GM12875 (cell line): ENCODE measurements around the gene UPK3A.

Source experiments
- H3K4me3 ChIP-seq: one replicate; pipeline ENCODE4 v1.5.1; 2011; ENCODE audit warnings: low read depth, low read length, control low read depth
- CTCF ChIP-seq: IDR thresholded peaks from 2 replicates; pipeline ENCODE4 v1.5.1; 2011; ENCODE audit warnings: low read depth, mild to moderate bottlenecking, control low read depth, inconsistent platforms, low read length, moderate library complexity, borderline replicate concordance; ENCODE audit not compliant: insufficient read depth

Gene UPK3A

GRCh38 chr22:45261407-45262088 is 23.2 kb upstream of the UPK3A start:
- no peak for TF ChIP-seq CTCF
- no peak overlapping the region for H3K4me3 ChIP-seq

DNA sequence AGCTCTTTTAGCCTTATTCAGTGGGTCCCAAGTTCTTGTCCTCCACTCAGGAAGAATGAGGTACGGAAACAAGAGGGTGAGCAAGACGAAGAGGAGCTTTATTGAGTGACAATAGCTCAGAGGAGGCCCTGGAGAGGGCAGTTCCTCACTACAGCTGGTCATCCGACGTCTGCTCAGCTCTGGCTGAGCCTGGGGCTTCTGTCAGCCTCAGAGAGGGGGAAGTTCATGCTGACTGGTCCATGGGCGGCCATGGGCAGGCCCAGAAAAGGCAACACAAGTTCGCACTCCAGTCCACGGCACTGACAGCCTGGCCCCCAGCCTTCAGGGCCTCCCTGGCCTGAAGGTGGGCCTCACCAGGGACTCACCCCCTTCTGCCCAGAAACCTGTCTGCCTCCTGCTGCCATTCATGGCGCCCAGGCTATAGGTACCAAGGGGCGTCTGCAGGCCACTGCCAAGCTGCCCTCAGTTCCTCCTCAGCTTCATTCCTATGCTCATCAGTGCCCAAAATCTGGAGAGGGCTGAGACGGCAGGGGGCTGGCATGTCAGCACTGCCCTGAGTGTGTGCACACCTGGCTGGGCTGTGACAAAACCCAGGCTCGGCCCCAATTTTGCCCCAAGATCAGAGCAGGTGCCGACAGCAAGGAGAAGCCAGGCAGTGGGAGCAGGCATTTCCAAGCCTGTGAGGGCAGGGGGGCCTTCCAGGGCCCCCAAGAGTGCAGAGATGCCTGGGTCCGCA is 22.4 kb upstream of the UPK3A start:
- H3K4me3 ChIP-seq: peak overlapping the region; percentile 28
- TF ChIP-seq CTCF: no peak

GRCh38 chr22:45262931-45263462 is 21.8 kb upstream of the UPK3A start:
- TF ChIP-seq CTCF: no peak
- peak overlapping the region; percentile 28 for H3K4me3 ChIP-seq

GRCh38 chr22:45263463-45264269 is 21.1 kb upstream of the UPK3A start:
- peak overlapping the region; percentile 2 for H3K4me3 ChIP-seq
- peak; percentile 70 for TF ChIP-seq CTCF

- TF ChIP-seq CTCF: no peak
- no peak overlapping the region for H3K4me3 ChIP-seq
Observed at GRCh38 chr22:45265535-45265934, 19.2 kb upstream of the UPK3A start.

DNA sequence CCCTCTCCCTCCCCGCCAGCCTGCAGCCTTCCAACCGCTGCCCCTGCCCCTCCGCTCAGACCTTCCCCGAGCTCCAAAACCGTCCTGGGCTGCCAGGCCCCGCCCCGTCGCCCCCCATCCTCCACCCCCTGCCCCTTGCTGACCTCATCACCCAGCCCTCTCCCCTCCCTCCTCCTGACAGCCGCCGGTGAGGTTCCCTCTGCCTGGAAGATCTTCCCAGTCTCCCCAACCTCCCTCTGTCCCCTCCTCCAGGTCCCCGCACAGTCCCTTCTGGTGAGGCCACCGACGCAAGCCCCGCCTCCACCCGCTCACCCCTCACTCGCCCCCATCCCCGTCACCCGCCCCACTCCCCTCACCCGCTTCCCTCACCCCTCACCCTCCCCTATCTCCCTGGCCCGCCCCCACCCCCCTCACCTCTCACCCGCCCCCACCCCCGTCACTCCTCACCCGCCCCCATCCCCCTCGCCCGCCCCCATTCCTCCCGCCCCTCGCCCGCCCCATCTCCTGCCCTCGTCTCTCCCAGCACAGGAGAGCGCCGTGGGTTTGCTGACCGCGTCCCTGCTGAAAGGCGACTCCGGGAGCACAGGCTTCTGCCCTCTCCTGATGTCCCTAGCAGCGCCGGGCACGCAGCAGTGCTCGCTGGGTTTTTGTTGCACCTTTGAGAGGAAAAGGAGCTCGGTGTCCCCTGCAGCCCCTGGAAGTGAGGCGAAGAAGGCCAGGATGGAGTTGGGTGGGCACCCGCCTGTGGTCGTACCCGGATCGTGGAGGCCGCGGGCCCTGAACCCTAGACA is 16.4 kb upstream of the UPK3A start:
- no peak for TF ChIP-seq CTCF
- H3K4me3 ChIP-seq: peak overlapping the region; percentile 57
